GM18526 (cell line): ENCODE data around the gene IVD.

Source experiments
- POLR2A ChIP-seq: IDR thresholded peaks from 3 replicates; pipeline ENCODE4 v1.6.1; 2011; ENCODE audit not compliant: insufficient read length; ENCODE audit errors: extremely low read depth

The IVD gene

GRCh38 chr15:40392986-40393948 lies 12.3 kb upstream of the IVD start:
- TF ChIP-seq POLR2A = no peak

- no peak for TF ChIP-seq POLR2A
Observed at GRCh38 chr15:40397688-40398412, 7.7 kb upstream of the IVD start.

- no peak for TF ChIP-seq POLR2A
Observed at GRCh38 chr15:40398413-40398873, 7.2 kb upstream of the IVD start.

GRCh38 chr15:40399370-40399769 lies 6.2 kb upstream of the IVD start:
- TF ChIP-seq POLR2A = no peak

GRCh38 chr15:40407330-40407990 lies 1.9 kb downstream of the IVD start:
- no peak for TF ChIP-seq POLR2A

- no peak for TF ChIP-seq POLR2A
Observed at GRCh38 chr15:40409366-40409765, 3.8 kb downstream of the IVD start.

- no peak for TF ChIP-seq POLR2A
Observed at GRCh38 chr15:40410476-40410875, 4.9 kb downstream of the IVD start.

GRCh38 chr15:40412095-40412759 lies 6.6 kb downstream of the IVD start:
- TF ChIP-seq POLR2A = no peak

GRCh38 chr15:40413036-40413435 lies 7.4 kb downstream of the IVD start:
- TF ChIP-seq POLR2A = no peak

GRCh38 chr15:40414816-40415215 lies 9.2 kb downstream of the IVD start:
- TF ChIP-seq POLR2A = no peak

- no peak for TF ChIP-seq POLR2A
Observed at GRCh38 chr15:40415226-40415625, 9.6 kb downstream of the IVD start.

GRCh38 chr15:40416056-40416455 lies 10.5 kb downstream of the IVD start:
- TF ChIP-seq POLR2A = no peak

- TF ChIP-seq POLR2A = no peak
Observed at GRCh38 chr15:40418126-40418525, 12.5 kb downstream of the IVD start.

GRCh38 chr15:40420071-40420713 lies 14.6 kb downstream of the IVD start:
- TF ChIP-seq POLR2A = no peak
